HCT116 (cell line): ENCODE data around the gene ADGRG6. TPM values are rescaled to one million over a fixed set of nuclear protein-coding genes. Genes with fewer than 3 reads are reported as not detected.

Source experiments
- ATAC-seq: fragments of 200-7000 bp; cut with Tn5 transposase; 2 replicates; pipeline ENCODE4 v1.9.1; 2020; ENCODE audit warnings: mild to moderate bottlenecking, moderate library complexity
- BruUV-seq: library from RNA; stranded (reverse); fragments of 400-500 nt; replicated peaks from 2 replicates; lab custom pipeline; 2021; lab: Mats Ljungman, UMichigan
- CTCF ChIA-PET: fragments of 300-600 bp; sonication (Branson Sonifier 250); formaldehyde crosslinking; loops from one replicate; lab custom pipeline; 2021; ENCODE audit warnings: antibody characterized with exemption; lab: Charles Lee
- POLR2A ChIA-PET: fragments of 300-600, 350-600 bp; sonication (Branson Sonifier 250); formaldehyde crosslinking; loops from one replicate; lab custom pipeline; 2021; ENCODE audit warnings: antibody characterized with exemption; lab: Charles Lee
- RAD21 ChIA-PET, 2 experiments: fragments of 300-600 bp; sonication (Branson Sonifier 250); formaldehyde crosslinking; loops; one replicate each; lab custom pipeline; 2023; ENCODE audit warnings: low total read pairs in 2 of 2; ENCODE audit not compliant: uncharacterized antibody in 2 of 2, unreplicated experiment in 2 of 2, low non-redundant PET in 1 of 2; lab: Charles Lee
- DNase-seq: peaks from one replicate; pipeline ENCODE4 v3.0.0-alpha.2; 2010; ENCODE audit warnings: low read depth, low spot score
- H2AFZ ChIP-seq: fragments of 200-600 bp; shearing (Covaris generic), sonication (generic); 2 replicates; pipeline ENCODE4 v1.6.1; 2017; ENCODE audit warnings: low read depth, mixed run types, mixed read lengths, antibody characterized with exemption, low read length; ENCODE audit not compliant: poor library complexity, severe bottlenecking
- H3K27ac ChIP-seq: 2 replicates; pipeline ENCODE4 v1.5.1; 2012; ENCODE audit warnings: low read depth, low read length
- H3K27me3 ChIP-seq: fragments of 200-600 bp; sonication (generic); 2 replicates; pipeline ENCODE4 v1.6.1; 2016; ENCODE audit warnings: mixed run types, low read length, mixed read lengths; ENCODE audit not compliant: insufficient read depth
- H3K36me3 ChIP-seq, 2 experiments: fragments of 200-500 bp in 1 of 2; fragments of 200-600 bp in 1 of 2; sonication (Bioruptor generic) in 1 of 2; sonication (generic) in 1 of 2; 2 replicates each; pipeline versions ENCODE4 v1.5.1 to v1.6.1; 2014 to 2016; ENCODE audit warnings: low read length in 2 of 2, inconsistent platforms in 1 of 2, mixed read lengths in 1 of 2, mixed run types in 1 of 2; ENCODE audit not compliant: insufficient read depth in 2 of 2, control insufficient read depth in 1 of 2
- H3K4me1 ChIP-seq, 2 experiments: fragments of 200-600 bp in 1 of 2; sonication (generic) in 1 of 2; 2 replicates each; pipeline versions ENCODE4 v1.5.1 to v1.6.1; 2012 to 2017; ENCODE audit warnings: low read length in 2 of 2, inconsistent platforms in 1 of 2, mild to moderate bottlenecking in 1 of 2, mixed read lengths in 1 of 2, mixed run types in 1 of 2, moderate library complexity in 1 of 2; ENCODE audit not compliant: insufficient read depth in 2 of 2, control insufficient read depth in 1 of 2
- H3K4me2 ChIP-seq: fragments of 200-600 bp; sonication (generic); 2 replicates; pipeline ENCODE4 v1.6.1; 2017; ENCODE audit warnings: mixed run types, low read length, mixed read lengths
- H3K4me3 ChIP-seq, 2 experiments: fragments of 200-600 bp in 1 of 2; sonication (generic) in 1 of 2; replicated peaks in 1 of 2; 2 replicates each; pipeline ENCODE4 v1.5.1; 2011 to 2016; ENCODE audit warnings: low read length in 2 of 2, control low read depth in 1 of 2, low read depth in 1 of 2, mild to moderate bottlenecking in 1 of 2, mixed read lengths in 1 of 2, mixed run types in 1 of 2
- H3K79me2 ChIP-seq: fragments of 200-600 bp; sonication (generic); 2 replicates; pipeline ENCODE4 v1.6.1; 2017; ENCODE audit warnings: mild to moderate bottlenecking, mixed run types, low read length, moderate library complexity, mixed read lengths; ENCODE audit not compliant: insufficient read depth
- H3K9ac ChIP-seq: fragments of 200-600 bp; sonication (generic); 2 replicates; pipeline ENCODE4 v1.6.1; 2016; ENCODE audit warnings: low read length, mixed read lengths
- H3K9me2 ChIP-seq: fragments of 200-600 bp; sonication (generic), shearing (Covaris generic); 2 replicates; pipeline ENCODE4 v1.6.1; 2017; ENCODE audit warnings: mixed run types, mild to moderate bottlenecking, moderate library complexity; ENCODE audit not compliant: insufficient read depth
- H3K9me3 ChIP-seq, 2 experiments: fragments of 200-500 bp in 1 of 2; fragments of 200-600 bp in 1 of 2; sonication (Bioruptor generic) in 1 of 2; sonication (generic) in 1 of 2; 2 replicates each; pipeline ENCODE4 v1.6.1; 2014 to 2017; ENCODE audit warnings: low read length in 2 of 2, mixed read lengths in 2 of 2, inconsistent platforms in 1 of 2, low read depth in 1 of 2, mild to moderate bottlenecking in 1 of 2, mixed run types in 1 of 2, moderate library complexity in 1 of 2; ENCODE audit not compliant: control insufficient read depth in 1 of 2, insufficient read depth in 1 of 2
- H4K20me1 ChIP-seq: fragments of 200-600 bp; sonication (generic), shearing (Covaris generic); 2 replicates; pipeline ENCODE4 v1.6.1; 2017; ENCODE audit warnings: mixed run types, mild to moderate bottlenecking, moderate library complexity; ENCODE audit not compliant: insufficient read depth
- CEBPB ChIP-seq: IDR thresholded peaks from 2 replicates; pipeline ENCODE4 v1.6.1; 2012; ENCODE audit warnings: low read depth
- ELF1 ChIP-seq: IDR thresholded peaks from 2 replicates; pipeline ENCODE4 v1.6.1; 2012; ENCODE audit warnings: low read depth, borderline replicate concordance
- EZH2 ChIP-seq: fragments of 200-600 bp; sonication (generic); IDR thresholded peaks from 2 replicates; pipeline ENCODE4 v1.6.1; 2017; ENCODE audit warnings: antibody characterized with exemption, mixed run types
- FOSL1 ChIP-seq: IDR thresholded peaks from 2 replicates; pipeline ENCODE4 v1.6.1; 2012; ENCODE audit warnings: low read depth
- JUND ChIP-seq: IDR thresholded peaks from 2 replicates; pipeline ENCODE4 v1.6.1; 2012
- POLR2A ChIP-seq: IDR thresholded peaks from 2 replicates; pipeline ENCODE4 v1.7.0; 2011; ENCODE audit warnings: borderline replicate concordance; ENCODE audit not compliant: insufficient read depth, insufficient read length; ENCODE audit errors: extremely low read depth
- POLR2AphosphoS5 ChIP-seq: IDR thresholded peaks from 2 replicates; pipeline ENCODE4 v1.6.1; 2011; ENCODE audit warnings: mild to moderate bottlenecking, low read depth, low read length, moderate library complexity
- SP1 ChIP-seq: IDR thresholded peaks from 2 replicates; pipeline ENCODE4 v1.6.1; 2012; ENCODE audit warnings: low read depth
- SRF ChIP-seq: IDR thresholded peaks from 2 replicates; pipeline ENCODE4 v1.6.1; 2012; ENCODE audit warnings: low read depth
- TCF7L2 ChIP-seq: IDR thresholded peaks from 2 replicates; pipeline ENCODE4 v1.7.0; 2011; ENCODE audit warnings: borderline replicate concordance, inconsistent platforms; ENCODE audit not compliant: insufficient read depth, insufficient read length; ENCODE audit errors: extremely low read depth
- ZNF274 ChIP-seq: fragments of 200-500 bp; sonication (Bioruptor generic); IDR thresholded peaks from 2 replicates; pipeline ENCODE4 v1.6.1; 2014; ENCODE audit warnings: mild to moderate bottlenecking, low read depth, low read length, inconsistent platforms
- intact Hi-C: fragments of 100-400 bp; cut with micrococcal nuclease; formaldehyde crosslinking; loops from 2 replicates; pipeline ENCODE4 v1.10.0; 2022
- total RNA-seq: library from RNA; stranded (reverse); gene quantifications from one replicate; pipeline ENCODE4 v1.2.1, GENCODE V29; 2021; ENCODE audit not compliant: unreplicated experiment
- TF ChIP-seq, protein P1 (sequence below): IDR thresholded peaks from 2 replicates; pipeline ENCODE4 v1.6.1; 2012

ADGRG6 gene
- total RNA-seq, 1 experiment from 2014 or later, result 67.9 TPM

DNA sequence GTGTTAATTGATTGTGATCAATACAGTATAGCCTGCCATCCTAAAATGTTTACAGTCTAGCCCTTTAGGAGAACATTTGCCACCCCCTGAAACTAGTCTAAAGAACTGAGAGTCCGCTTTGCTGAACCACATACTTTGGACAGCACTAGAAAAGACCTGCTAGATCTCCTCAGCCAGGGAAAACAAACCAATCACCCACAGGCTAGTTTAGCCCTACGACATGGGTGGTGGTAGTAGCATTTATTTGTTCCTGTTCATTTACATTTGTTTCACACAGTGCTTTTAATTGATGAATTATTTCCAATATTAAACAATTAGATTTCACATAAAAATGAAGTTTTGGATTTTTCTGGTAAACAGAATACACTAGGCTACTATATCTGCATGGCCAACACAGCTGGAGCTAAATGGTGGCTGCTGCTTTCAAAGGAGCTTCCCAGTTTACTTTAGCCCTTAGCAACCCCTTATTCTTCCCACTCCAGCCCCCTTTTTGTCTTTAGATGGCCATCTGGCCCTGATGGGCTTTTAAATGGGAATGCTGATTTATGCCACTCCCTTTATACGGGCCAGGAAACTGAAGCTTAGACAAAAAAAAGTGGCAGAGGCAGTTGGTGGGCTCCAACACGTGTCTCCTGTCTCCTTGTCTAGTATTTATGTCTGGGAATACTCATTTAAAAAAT is 72.4 kb downstream of the ADGRG6 start:
- ChIA-PET POLR2A (no interaction called here), CTCF (interaction anchor here (1.0 kb wide), 1 partner anchor 13 kb away, joined by 4 read pairs; no protein-coding TSS in a partner anchor), RAD21 (no interaction called here)
- intact Hi-C loops, result no loop called here
- H4K20me1 ChIP-seq, result no peaks in the 10 kb centered on the region
- H3K79me2 ChIP-seq, result peaks cover 61% of the 10 kb centered on the region
- no peaks in the 10 kb centered on the region for H3K9me3 ChIP-seq
- ATAC-seq (no peak), DNase-seq (no peak)
- H3K4me2 ChIP-seq, result peak overlapping the region; percentile 72
- TF ChIP-seq TCF7L2, result no peak
- TF ChIP-seq CEBPB, result no peak
- no peak for TF ChIP-seq ZNF274
- TF ChIP-seq EZH2, result no peak
- TF ChIP-seq SRF, result no peak
- TF ChIP-seq SP1, result no peak
- TF ChIP-seq POLR2AphosphoS5, result no peak
- TF ChIP-seq, protein P1, sequence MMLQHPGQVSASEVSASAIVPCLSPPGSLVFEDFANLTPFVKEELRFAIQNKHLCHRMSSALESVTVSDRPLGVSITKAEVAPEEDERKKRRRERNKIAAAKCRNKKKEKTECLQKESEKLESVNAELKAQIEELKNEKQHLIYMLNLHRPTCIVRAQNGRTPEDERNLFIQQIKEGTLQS, result no peak
- TF ChIP-seq POLR2A, result no peak
- TF ChIP-seq FOSL1, result no peak
- TF ChIP-seq JUND, result no peak
- TF ChIP-seq ELF1, result no peak
- peak overlapping the region; percentile 52 for H3K9ac ChIP-seq
- H3K9me2 ChIP-seq, result no peaks in the 10 kb centered on the region
- no peaks in the 10 kb centered on the region for H3K36me3 ChIP-seq
- no peaks in the 10 kb centered on the region for H3K27me3 ChIP-seq
- H3K4me1 ChIP-seq, result peaks cover 75 to 79% of the 10 kb centered on the region in 2 experiments
- peak overlapping the region; percentile 92 for H3K27ac ChIP-seq
- no peak overlapping the region for H3K4me3 ChIP-seq
- H2AFZ ChIP-seq, result no peak overlapping the region
- no TSS peak for BruUV-seq
